LNCAP (cell line): Measurements from ENCODE around the gene TREH.

Experiments used
- TF ChIP-seq, protein P1 (sequence below): fragments of 450-650 bp; IDR thresholded peaks from 2 replicates; pipeline ENCODE4 v1.5.1; 2017; ENCODE audit warnings: mild to moderate bottlenecking

Gene TREH

DNA sequence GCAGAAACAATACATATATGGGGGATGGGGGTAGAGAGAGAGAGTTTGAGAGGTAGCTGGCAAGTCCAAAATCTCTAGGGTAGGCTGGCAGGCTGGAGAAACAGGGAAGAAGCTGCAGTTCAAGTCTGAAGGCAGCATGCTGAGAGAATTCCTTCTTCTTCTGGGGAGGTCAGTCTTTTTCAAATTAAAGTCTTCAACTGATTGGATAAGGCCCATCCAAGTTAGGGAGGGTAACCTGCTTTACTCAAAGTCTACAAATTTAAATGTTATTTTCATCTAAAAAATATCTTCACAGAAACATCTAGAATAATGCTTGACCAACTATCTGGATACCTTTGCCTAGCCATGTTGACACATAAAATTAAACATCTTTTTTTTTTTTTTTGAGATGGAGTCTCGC lies 2.9 kb upstream of the TREH start:
- TF ChIP-seq, protein P1, sequence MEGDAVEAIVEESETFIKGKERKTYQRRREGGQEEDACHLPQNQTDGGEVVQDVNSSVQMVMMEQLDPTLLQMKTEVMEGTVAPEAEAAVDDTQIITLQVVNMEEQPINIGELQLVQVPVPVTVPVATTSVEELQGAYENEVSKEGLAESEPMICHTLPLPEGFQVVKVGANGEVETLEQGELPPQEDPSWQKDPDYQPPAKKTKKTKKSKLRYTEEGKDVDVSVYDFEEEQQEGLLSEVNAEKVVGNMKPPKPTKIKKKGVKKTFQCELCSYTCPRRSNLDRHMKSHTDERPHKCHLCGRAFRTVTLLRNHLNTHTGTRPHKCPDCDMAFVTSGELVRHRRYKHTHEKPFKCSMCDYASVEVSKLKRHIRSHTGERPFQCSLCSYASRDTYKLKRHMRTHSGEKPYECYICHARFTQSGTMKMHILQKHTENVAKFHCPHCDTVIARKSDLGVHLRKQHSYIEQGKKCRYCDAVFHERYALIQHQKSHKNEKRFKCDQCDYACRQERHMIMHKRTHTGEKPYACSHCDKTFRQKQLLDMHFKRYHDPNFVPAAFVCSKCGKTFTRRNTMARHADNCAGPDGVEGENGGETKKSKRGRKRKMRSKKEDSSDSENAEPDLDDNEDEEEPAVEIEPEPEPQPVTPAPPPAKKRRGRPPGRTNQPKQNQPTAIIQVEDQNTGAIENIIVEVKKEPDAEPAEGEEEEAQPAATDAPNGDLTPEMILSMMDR = no peak

DNA sequence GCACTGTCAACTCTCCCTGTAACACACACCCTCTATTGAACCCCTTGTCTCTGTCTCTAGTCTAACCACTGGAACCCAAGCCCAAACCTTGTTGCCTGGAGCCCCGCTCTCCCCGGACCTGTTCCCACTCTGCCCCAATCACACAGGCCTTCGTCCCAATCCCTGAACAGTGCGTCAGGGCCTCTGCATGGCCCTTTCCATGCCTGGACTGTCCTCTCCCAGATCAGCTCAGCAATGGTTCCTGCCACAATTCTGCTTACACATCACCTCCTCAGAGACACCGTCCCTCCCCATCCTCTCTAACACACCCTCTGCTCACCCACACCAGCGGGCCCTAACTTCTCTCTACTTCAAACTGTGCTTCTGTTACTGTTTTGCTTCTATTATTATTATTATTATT lies 1.5 kb downstream of the TREH start:
- TF ChIP-seq, protein P1 = no peak

DNA sequence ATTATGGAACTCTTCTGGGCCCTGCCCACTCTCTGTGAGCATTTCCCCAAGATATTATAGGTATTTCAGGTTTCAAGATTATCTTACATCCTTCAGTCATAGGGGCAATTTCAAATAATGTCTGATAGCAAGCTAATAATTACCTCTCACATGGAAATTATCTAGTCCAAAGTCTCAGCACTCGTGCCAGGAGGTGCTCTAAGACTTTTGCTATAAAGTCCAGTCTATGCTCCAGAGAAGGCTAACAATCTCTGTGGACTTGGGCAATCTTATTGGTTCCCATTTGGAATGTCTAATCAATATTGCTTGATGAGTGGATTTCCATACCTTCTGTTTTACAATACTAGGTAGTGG lies 5.4 kb downstream of the TREH start:
- TF ChIP-seq, protein P1 = no peak

DNA sequence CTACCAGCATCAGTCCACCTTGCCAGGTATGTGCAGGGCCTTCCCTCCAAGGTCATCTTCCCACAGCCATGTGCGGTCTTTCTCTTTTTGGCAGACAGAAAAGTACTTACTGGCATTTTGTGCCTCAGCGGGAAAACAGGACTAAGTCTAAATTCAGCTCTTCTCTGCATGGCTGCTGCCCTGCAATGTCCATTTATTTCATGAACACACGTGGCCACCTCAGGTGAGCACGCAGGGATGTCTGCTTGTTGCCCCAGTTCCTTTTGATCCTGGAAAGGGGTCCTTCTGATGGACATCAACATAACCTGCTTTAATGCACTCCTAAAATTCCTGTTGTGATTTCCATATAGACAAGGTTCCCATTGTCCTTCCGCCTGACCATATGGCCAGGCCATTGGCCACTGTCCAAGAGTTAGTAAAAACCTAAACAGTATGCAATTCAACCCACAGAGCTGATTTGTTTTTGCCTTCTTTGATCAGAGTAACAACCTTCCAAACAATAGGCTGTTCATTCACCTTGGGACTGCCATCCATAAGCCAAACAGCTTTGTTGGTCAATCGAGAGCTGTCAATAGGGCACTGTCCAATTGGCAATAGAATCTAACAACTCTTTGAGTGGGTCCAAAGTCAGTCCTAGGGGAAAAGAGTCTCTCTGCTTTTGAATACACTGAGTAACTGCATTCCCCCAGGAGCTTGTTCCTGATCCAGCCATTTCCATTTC lies 5.9 kb downstream of the TREH start:
- TF ChIP-seq, protein P1 = no peak

DNA sequence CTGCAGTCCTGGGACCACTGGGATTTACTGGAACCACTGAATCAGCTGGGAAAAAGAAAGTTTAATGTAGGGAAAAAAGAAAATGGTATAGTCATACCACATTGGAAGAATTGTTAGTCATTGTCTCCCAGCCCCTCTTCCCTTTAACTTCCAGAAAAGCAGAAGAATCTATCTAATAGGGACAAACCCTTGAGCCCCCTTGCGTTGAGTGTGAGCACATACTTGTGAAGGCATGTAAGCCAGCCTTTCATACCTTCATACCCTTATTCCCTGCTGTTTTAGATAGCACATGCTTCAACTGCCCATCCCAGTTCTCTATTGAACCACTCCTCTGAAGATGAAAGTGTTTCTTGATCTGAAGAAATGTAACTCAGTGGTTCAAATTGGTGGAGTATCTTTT lies 6.6 kb downstream of the TREH start:
- TF ChIP-seq, protein P1 = no peak

DNA sequence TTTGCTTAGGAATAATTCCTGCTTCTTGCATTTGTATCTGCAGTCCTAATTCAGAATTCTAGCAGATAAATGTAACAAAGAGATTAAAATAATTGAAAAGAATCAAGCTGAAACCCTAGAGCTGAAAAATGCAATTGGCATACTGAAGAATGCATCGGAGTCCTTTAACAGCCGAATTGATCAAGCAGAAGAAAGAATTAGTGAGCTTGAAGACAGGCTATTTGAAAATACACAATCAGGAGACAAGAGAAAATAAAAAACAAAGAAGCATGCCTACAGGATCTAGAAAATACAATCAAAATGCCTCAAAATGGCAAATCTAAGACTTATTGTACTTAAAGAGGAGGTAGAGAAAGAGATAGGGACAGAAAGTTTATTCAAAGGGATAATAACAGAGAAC lies 8.2 kb downstream of the TREH start:
- TF ChIP-seq, protein P1 = no peak

DNA sequence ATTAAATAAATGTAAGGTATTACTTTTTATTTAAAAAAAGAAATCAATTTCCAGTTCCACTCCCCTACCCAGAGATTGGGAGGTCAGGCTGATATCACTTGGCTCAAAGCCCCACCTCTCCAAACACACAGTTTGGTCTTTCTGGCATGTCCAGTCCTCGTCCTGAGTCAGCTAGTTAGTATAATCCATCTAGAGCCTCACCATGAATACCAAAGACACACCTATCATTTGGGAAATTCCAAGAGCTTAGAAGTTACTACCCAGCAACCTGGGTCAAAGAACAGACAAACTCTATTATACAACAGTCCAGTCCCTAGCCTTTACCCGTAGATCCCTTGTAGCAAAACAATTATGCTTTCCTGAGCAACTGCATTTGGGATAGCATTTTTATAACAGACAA lies 9.4 kb downstream of the TREH start:
- TF ChIP-seq, protein P1 = no peak

DNA sequence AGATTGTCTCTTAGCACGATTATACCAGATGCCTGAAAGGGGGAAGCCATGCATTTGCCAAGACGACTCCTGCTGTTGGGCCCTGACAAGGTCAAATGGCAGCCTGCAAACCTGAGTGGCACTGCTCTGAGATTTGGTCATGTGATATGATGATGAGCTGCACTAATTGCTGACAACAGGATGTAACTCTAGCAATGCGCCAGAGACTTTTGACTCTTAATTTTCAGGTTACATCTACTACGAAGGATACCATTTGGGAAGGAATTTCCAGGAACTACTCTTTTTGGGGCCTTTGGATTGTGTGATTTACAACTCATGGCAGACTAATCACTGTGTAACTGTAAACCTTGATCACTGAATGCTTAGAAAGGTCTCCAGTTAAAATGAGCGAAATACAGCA lies 13.1 kb downstream of the TREH start:
- TF ChIP-seq, protein P1 = no peak
